Testis (tissue), 2 donors: Measurements from ENCODE around the gene ARIH2.

Experiments
- POLR2A ChIP-seq: fragments of 450-650 bp; IDR thresholded peaks from one replicate; pipeline ENCODE4 v1.6.1; 2017; ENCODE audit warnings: antibody characterized with exemption, mild to moderate bottlenecking, moderate library complexity
- TF ChIP-seq, protein P1 (sequence below), 3 experiments: fragments of 450-650 bp in 2 of 3; fragments of 200-600 bp in 1 of 3; sonication (generic) in 1 of 3; IDR thresholded peaks; one replicate each; pipeline ENCODE4 v1.5.1; 2016 to 2019; ENCODE audit warnings: antibody characterized with exemption in 3 of 3, mild to moderate bottlenecking in 2 of 3, moderate library complexity in 1 of 3

DNA sequence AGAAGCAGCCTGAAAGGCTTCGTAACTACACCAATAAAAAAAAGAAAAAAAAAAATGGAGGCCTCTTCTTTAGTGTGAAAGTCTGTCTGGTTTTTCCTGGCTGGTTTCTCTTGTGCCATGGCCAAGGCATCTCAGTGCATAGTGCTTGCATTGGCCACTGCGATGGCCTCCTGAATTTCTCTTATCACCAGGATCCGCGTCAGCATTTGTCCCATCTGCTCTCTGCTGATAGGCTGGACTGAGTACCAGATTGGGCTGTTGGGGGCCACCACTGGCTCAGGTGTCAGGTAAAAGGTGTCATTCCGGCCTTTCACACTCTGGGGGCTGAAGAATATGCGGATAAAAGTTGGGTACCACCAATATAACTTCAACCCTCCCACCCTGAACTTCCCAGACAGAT, 111.7 kb downstream of the ARIH2 start:
- no peak for TF ChIP-seq POLR2A
- TF ChIP-seq, protein P1, sequence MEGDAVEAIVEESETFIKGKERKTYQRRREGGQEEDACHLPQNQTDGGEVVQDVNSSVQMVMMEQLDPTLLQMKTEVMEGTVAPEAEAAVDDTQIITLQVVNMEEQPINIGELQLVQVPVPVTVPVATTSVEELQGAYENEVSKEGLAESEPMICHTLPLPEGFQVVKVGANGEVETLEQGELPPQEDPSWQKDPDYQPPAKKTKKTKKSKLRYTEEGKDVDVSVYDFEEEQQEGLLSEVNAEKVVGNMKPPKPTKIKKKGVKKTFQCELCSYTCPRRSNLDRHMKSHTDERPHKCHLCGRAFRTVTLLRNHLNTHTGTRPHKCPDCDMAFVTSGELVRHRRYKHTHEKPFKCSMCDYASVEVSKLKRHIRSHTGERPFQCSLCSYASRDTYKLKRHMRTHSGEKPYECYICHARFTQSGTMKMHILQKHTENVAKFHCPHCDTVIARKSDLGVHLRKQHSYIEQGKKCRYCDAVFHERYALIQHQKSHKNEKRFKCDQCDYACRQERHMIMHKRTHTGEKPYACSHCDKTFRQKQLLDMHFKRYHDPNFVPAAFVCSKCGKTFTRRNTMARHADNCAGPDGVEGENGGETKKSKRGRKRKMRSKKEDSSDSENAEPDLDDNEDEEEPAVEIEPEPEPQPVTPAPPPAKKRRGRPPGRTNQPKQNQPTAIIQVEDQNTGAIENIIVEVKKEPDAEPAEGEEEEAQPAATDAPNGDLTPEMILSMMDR (IDR thresholded peaks at IDR 0.05): no peak
